Measurements from ENCODE around the gene DSG3.

GRCh38 chr18:31439807-31440325 lies 7.7 kb upstream of the DSG3 start:
- no peak for TF ChIP-seq CTCF (IDR thresholded peaks at IDR 0.05; ENCODE audit: low read length)
- no peak for TF ChIP-seq EZH2 (IDR thresholded peaks at IDR 0.05; ENCODE audit: borderline replicate concordance, low read length)

Measured in OCI-LY1 (cell line).